Effector CD4-positive, alpha-beta T cell (primary cell): ENCODE measurements around the gene CCDC12.

Experiments used
- DNase-seq: peaks from one replicate; pipeline ENCODE4 v3.0.0-alpha.2; 2020

Gene CCDC12

DNA sequence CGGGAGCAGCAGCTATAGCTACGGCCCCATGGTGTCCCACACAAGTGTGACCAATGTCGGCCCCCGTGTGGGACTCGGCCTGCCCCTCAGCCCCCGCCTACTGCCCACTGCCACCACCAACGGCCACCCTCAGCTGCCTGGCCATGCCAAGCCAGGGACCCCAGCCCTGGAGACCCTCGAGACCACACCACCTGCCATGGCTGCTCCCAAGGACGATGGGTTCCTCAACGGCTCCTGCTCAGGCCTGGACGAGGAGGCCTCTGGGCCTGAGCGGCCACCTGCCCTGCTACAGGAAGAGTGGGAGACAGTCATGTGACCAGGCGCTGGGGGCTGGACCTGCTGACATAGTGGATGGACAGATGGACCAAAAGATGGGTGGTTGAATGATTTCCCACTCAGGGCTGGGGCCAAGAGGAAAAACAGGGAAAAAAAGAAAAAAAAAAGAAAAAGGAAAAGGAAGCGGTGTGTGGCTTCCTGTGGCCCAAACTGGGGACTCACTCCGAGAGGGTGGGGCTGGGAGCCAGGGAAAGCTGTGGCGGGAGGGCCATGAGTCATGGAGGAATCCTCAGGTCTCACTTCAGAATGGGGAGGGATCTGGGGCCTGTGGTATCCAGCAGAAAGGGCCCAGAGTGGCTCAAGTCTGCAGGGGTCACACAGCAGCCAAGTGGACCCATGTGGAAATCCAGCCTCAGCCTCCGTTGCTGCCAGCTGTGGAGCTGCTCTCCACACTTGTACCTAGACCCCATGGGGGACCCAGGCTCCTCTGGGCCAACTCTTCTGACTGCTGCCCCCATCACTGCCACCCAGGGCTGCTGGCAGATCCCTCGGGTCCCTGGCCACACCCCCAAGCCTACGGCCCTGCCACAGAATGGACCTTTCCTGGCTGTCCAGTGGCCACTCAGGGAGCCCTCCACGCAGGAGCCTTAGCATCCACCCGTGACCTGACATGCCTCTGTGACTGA, 72.9 kb downstream of the CCDC12 start:
- DNase-seq: no peak

GRCh38 chr3:46902188-46902631, 74.3 kb downstream of the CCDC12 start:
- DNase-seq: no peak

GRCh38 chr3:46901591-46902187, 74.9 kb downstream of the CCDC12 start:
- no peak for DNase-seq

DNA sequence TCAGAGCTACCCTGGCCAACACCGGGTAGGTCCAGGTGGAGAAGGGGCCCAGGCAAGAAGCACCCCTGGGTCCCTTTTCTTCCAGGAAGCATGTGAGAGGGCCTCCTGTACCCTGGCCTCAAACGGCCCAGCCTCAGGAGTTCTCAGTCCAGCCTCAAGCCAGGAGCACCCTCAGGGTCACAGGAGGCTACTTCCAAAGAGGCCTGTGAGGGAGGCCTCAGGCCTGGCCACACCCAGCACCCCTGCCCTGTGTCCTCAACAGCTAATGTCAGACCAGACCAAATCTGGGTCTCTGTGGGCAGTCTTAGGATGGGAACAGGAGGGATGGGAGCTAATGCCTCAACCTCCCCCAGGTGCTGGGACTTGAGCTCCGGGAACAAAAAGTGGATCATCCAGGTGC, 75.5 kb downstream of the CCDC12 start:
- no peak for DNase-seq

- no peak for DNase-seq
Observed at GRCh38 chr3:46900356-46900755, 76.2 kb downstream of the CCDC12 start.

GRCh38 chr3:46900007-46900292, 76.6 kb downstream of the CCDC12 start:
- DNase-seq: no peak

GRCh38 chr3:46899151-46900006, 77.2 kb downstream of the CCDC12 start:
- DNase-seq: no peak

DNA sequence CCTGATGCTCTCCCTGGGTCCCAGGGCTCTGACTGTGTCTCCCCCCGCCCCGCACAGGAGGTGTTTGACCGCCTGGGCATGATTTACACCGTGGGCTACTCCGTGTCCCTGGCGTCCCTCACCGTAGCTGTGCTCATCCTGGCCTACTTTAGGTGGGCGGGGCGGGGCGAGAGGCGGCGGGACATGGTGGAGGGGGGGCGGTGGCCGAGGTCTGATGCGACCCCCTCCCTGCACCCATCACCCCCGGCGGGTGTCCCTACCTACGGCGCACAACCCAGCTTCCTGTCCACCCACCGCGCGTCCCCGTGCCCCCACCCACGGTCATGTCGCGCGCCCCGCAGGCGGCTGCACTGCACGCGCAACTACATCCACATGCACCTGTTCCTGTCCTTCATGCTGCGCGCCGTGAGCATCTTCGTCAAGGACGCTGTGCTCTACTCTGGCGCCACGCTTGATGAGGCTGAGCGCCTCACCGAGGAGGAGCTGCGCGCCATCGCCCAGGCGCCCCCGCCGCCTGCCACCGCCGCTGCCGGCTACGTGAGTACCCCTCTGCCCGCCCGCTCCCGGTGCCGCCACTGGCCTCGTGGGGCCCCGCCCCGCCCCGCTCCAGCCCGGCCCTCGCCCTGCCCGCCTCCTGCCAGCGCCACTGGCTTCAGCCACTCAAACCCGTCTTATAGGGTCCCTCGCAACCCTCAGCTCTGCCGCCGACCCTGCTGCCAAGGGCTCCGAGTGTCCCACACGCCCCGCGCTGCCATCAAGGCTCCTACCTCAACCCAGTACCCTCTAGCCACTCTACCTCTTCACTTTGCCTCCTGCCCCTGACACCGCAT, 78.0 kb downstream of the CCDC12 start:
- no peak for DNase-seq

GRCh38 chr3:46897829-46898320, 78.7 kb downstream of the CCDC12 start:
- no peak for DNase-seq

DNA sequence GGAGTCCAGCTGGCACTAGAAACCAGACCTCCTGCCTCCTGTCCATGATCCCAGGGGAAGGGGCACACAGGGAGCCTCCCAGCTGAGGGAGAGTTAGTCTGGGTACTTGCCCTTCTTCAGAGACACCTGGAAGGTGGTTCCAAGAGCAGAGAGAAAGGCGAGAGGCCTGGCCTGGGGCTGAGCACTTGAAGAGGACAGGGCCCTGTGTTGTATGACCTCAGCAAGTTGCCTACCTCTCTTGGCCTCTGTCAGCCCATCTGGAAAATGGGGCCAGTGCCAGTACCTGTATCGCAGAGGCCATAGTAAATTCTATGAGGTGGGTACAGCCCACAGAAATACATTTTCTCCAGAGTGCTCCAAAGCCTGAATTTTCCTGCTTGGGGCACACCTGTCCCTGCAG, 79.5 kb downstream of the CCDC12 start:
- no peak for DNase-seq

DNA sequence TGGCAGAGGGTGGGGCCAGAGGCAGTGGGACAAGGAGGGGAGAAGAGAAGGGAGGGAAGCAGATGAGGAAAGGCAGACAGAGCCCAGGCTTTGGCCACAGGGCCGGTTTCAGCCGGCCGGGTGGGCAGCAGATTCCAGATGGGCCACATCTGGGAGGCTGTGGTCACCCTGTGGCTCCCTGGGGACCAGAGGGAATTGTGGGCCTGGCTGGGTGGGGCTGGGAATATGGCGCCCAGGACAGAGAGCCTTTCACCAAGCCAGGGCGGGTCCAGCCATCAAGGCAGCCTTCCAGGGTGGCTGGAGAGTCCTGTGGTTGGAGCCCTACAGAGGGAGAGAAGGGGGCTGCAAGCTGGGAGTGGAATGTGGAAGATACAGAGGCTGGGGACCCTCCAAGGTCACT, 80.2 kb downstream of the CCDC12 start:
- DNase-seq: no peak

DNA sequence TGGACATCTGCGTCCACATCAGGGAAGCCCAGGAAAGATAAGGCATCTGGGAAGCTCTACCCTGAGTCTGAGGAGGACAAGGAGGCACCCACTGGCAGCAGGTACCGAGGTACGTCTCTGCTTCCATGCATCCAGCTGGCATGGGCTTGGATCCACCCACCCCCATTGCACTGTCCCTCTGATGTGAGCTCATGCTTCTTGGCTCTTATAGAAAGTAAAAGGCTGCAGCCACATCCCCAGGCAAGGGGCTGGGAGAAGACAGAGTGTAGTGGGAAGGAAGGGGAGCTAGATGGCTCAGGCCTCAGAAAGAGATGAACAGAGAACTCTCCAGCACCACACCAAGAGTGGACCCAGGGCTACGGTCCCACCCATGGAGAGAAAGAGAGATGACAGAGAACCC, 80.8 kb downstream of the CCDC12 start:
- no peak for DNase-seq

DNA sequence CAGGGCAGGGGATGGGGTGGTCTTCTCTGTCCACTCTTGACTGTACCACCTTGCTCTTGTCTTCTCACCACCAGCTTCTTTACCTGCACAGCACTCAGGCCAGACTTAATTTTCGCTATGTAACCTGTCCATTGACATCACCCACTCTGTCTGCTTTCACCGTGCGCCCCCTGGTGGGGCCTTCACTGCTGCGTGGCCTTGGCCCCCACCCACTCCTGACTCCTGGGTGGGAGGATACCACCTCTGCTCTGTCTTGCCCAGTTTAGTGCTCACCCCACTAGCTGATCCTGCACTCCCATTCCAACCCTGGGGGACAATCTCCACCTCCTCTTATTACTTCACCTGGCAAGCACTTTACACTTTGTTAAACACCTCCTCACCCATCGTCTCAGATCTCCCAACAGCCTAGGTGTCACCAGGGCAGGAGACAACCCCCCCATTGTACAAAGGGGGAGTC, 81.3 kb downstream of the CCDC12 start:
- DNase-seq: peak; percentile 76

DNA sequence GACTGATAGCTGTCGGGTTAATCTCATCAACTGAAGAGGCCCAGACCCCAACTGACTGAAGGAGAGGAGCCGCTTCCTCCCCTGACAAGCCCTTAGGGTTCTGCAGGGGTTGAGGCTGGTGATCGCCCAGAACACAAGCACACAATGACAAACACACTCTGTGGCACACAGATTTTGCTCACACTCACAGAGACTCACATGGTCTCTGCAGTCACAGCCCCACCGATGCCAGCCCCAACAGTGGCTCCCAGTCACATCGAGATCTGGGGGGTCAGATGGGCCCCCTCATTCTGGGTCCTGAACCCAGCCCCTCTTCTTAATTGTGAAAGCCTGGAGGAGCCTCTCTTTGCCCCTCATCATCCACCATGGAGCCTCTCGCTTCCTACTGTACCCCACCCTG, 82.3 kb downstream of the CCDC12 start:
- DNase-seq: no peak

GRCh38 chr3:46893763-46894162, 82.8 kb downstream of the CCDC12 start:
- no peak for DNase-seq

GRCh38 chr3:46893146-46893748, 83.3 kb downstream of the CCDC12 start:
- DNase-seq: no peak

DNA sequence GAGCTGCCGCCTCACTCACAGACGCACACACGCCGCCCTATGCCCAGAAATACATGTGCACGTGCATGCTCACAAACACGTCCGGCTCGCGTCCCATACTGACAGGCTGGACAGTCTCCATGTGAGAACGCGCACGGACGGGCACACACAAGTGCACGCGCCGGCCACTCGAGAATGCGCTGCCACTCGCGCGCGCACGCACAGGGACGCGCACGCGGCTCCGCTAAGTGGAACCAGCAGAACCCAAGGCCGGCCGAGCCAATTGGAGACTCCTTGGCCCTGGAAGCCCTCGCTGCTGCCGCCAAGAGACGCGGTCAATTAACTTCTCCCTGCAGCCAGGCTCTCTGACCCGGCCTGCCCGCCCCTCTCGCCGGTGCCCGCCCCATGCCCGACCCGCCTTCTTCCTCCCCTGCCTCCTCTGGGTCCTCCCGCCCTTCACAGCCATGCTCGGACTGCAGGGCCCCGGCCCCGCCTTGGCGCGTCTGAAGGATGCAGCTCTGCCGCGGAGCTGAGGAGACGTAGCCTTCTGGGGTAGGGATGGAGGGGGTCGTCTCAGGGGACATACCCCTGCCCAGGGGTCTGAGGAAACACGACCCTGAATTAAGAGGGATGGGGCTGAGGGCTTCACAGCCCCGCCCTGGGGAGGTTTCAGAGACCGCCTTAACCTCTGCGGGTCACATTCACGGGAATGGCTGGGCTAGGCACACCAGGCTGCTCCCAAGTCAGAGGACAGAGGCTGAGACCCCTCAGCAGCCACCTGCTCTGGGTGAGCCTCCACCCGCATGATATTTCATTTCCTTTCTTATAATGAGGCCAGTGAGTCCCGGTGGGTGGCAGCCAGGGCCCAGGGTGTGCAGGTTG, 84.0 kb downstream of the CCDC12 start:
- DNase-seq: no peak

GRCh38 chr3:46891132-46891531, 85.4 kb downstream of the CCDC12 start:
- DNase-seq: no peak

DNA sequence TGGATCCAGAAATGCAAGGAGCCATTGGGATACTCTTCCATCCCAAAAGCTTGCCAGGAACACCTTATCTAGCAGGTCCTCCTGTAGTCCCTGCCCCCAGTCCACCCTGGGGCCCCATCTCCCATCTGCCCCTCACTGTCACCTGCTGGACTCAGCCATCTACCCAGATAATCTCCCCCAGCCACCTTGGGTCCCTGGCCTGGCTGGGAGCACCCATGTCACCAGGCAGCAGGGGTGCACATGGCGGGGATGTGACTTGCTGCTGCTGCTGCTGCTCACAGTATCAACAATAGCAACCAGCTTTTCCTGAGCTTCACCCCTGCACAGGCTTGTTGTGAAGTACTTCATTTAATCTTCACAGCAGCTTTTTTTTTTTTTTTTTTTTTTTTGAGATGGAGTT, 86.4 kb downstream of the CCDC12 start:
- DNase-seq: no peak

DNA sequence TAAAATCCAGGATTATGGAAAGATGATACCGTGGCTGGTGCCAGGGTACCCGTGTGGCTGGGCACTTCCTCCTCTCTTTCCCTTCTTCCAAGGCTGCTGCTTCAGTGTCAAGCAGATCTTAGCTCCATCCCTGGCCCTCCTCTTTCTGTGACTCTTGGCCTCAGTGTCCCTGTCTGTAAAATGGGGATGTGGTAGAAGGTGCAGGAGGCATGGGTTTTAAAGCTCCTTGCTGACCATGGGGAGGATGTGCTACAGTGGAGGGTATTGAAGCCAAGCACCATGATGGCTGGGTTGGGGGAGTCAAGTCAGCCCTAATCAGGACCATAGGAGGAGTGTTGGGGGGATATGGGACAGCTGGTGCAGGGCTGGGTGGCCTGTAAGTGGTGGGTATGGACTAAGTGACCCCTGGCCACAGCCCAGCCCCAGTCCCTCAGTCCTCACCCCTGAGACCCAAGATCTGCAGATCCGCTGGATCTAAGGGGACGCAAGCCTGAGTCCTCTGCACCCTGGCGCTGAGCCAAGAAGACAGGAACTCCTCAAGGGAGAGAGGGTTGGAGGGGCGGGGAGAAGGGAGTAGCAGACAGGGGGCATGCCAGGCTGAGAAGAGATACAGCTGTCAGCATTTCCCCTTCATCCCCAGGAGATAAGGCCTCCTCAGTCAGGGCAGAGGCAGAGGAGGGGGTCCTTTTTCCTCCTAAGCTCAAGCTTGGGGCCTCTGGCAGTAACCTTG, 87.0 kb downstream of the CCDC12 start:
- DNase-seq: no peak
